Choroid plexus epithelial cell (primary cell): ENCODE measurements around the gene RAD51B.

ENCODE experiments used
- DNase-seq: peaks from one replicate; pipeline ENCODE4 v3.0.0-alpha.2; 2010; ENCODE audit warnings: low read depth
- H3K4me3 ChIP-seq: 2 replicates; pipeline ENCODE4 v1.5.1; 2011; ENCODE audit warnings: low read depth, mild to moderate bottlenecking, control low read depth, low read length, moderate library complexity
- CTCF ChIP-seq: conservative IDR thresholded peaks from 2 replicates; pipeline ENCODE4 v1.5.1; 2011; ENCODE audit warnings: low read depth, mild to moderate bottlenecking, control low read depth, inconsistent platforms, low read length, moderate library complexity

RAD51B gene

GRCh38 chr14:68679746-68680467, 860.3 kb downstream of the RAD51B start:
- no peak for TF ChIP-seq CTCF
- DNase-seq = no peak
- no peak overlapping the region for H3K4me3 ChIP-seq

- no peak for TF ChIP-seq CTCF
- peak; percentile 56 for DNase-seq
- H3K4me3 ChIP-seq = no peak overlapping the region
Measured at GRCh38 chr14:68680541-68681051, 861.0 kb downstream of the RAD51B start.

GRCh38 chr14:68681256-68682011, 861.9 kb downstream of the RAD51B start:
- DNase-seq = no peak
- H3K4me3 ChIP-seq = no peak overlapping the region
- no peak for TF ChIP-seq CTCF

GRCh38 chr14:68682166-68683103, 862.9 kb downstream of the RAD51B start:
- no peak overlapping the region for H3K4me3 ChIP-seq
- TF ChIP-seq CTCF = no peak
- DNase-seq = peak; percentile 97

GRCh38 chr14:68683326-68683725, 863.7 kb downstream of the RAD51B start:
- peak; percentile 78 for DNase-seq
- TF ChIP-seq CTCF = no peak
- no peak overlapping the region for H3K4me3 ChIP-seq

- no peak for DNase-seq
- TF ChIP-seq CTCF = no peak
- no peak overlapping the region for H3K4me3 ChIP-seq
Measured at GRCh38 chr14:68684466-68685418, 865.2 kb downstream of the RAD51B start.
